ENCODE results near the gene ABHD14A. TPM values are rescaled to one million over a fixed set of nuclear protein-coding genes. Genes with fewer than 3 reads are reported as not detected.

Gene ABHD14A
- total RNA-seq, 2 donors from 2014 or later, result 55.3 to 58.5 TPM

GRCh38 chr3:52015438-52016228, 40.8 kb downstream of the ABHD14A start:
- TF ChIP-seq CTCF (IDR thresholded peaks at IDR 0.05), result no peak
- no peak for TF ChIP-seq POLR2A (IDR thresholded peaks at IDR 0.05)
- no peak for TF ChIP-seq POLR2AphosphoS5 (IDR thresholded peaks at IDR 0.05)
- Histone ChIP-seq H3K4me1 (replicated peaks) (no peaks in the 10 kb centered on the region), H3K4me3 (no peak overlapping the region), H3K36me3 (no peaks in the 10 kb centered on the region), H3K27ac (no peak overlapping the region), H3K27me3 (replicated peaks; ENCODE audit: insufficient read depth) (no peaks in the 10 kb centered on the region), H3K9me3 (no peaks in the 10 kb centered on the region)
- WGBS, result 89% methylated on average over 13 of the region's 13 CpGs
- DNase-seq (ENCODE audit: low spot score), result no peak
- intact Hi-C loops (cut with DNase I), result loop anchor here (5.0 kb wide), 1 partner anchor 37 kb away; no protein-coding TSS in a partner anchor

- Histone ChIP-seq H3K27ac (no peak overlapping the region), H3K27me3 (replicated peaks; ENCODE audit: insufficient read depth) (no peaks in the 10 kb centered on the region), H3K36me3 (no peaks in the 10 kb centered on the region), H3K4me3 (no peak overlapping the region), H3K4me1 (replicated peaks) (no peaks in the 10 kb centered on the region), H3K9me3 (no peaks in the 10 kb centered on the region)
- no peak for DNase-seq (ENCODE audit: low spot score)
- TF ChIP-seq POLR2A (IDR thresholded peaks at IDR 0.05) (no peak), POLR2AphosphoS5 (IDR thresholded peaks at IDR 0.05) (no peak), CTCF (IDR thresholded peaks at IDR 0.05) (no peak)
- 80% methylated on average over 11 of the region's 11 CpGs for WGBS
- intact Hi-C loops (cut with DNase I), result loop anchor here (5.0 kb wide), 1 partner anchor 35 kb away; no protein-coding TSS in a partner anchor
These were observed 42.7 kb downstream of the ABHD14A start for GRCh38 chr3:52017586-52017985.

GRCh38 chr3:52018319-52019000, 43.6 kb downstream of the ABHD14A start:
- H3K4me1 ChIP-seq (replicated peaks), result no peaks in the 10 kb centered on the region
- 93% methylated on average over 21 of the region's 21 CpGs for WGBS
- no peaks in the 10 kb centered on the region for H3K36me3 ChIP-seq

GRCh38 chr3:52019352-52020080, 44.7 kb downstream of the ABHD14A start:
- no peak overlapping the region for H3K4me3 ChIP-seq
- intact Hi-C loops (cut with DNase I), result loop anchor here (5.0 kb wide), 1 partner anchor 33 kb away; no protein-coding TSS in a partner anchor
- H3K9me3 ChIP-seq, result no peaks in the 10 kb centered on the region
- peak overlapping the region; percentile 31 to 34 for H3K27ac ChIP-seq
- no peaks in the 10 kb centered on the region for H3K36me3 ChIP-seq
- H3K4me1 ChIP-seq (replicated peaks), result no peaks in the 10 kb centered on the region
- H3K27me3 ChIP-seq (replicated peaks; ENCODE audit: insufficient read depth), result no peaks in the 10 kb centered on the region
- no peak for DNase-seq (ENCODE audit: low spot score)
- WGBS, result 58% methylated on average over 17 of the region's 17 CpGs
- no peak for TF ChIP-seq CTCF (IDR thresholded peaks at IDR 0.05)
- peak; percentile 43 for TF ChIP-seq POLR2AphosphoS5 (IDR thresholded peaks at IDR 0.05)

More at GRCh38 chr3:52018319-52019000, 43.6 kb downstream of the ABHD14A start:
- no peaks in the 10 kb centered on the region for H3K9me3 ChIP-seq
- H3K27me3 ChIP-seq (replicated peaks; ENCODE audit: insufficient read depth), result no peaks in the 10 kb centered on the region
- H3K4me3 ChIP-seq, result no peak overlapping the region
- no peak overlapping the region for H3K27ac ChIP-seq
- no peak for DNase-seq (ENCODE audit: low spot score)
- intact Hi-C loops (cut with DNase I), result loop anchor here (5.0 kb wide), 1 partner anchor 34 kb away; no protein-coding TSS in a partner anchor
- TF ChIP-seq CTCF (IDR thresholded peaks at IDR 0.05), result no peak
- TF ChIP-seq POLR2AphosphoS5 (IDR thresholded peaks at IDR 0.05), result no peak
- no peak for TF ChIP-seq POLR2A (IDR thresholded peaks at IDR 0.05)
